HepG2 (cell line): ENCODE results near the gene SLX9. TPM values are rescaled to one million over a fixed set of nuclear protein-coding genes. Genes with fewer than 3 reads are reported as not detected.

Experiments used
- ATAC-seq: fragments of 200-7000 bp; cut with Tn5 transposase; 3 replicates; pipeline ENCODE4 v1.9.1; 2020; ENCODE audit warnings: mild to moderate bottlenecking, moderate library complexity
- BruUV-seq: library from RNA; stranded (reverse); fragments of 400-500 nt; replicated peaks from 2 replicates; lab custom pipeline; 2021; lab: Mats Ljungman, UMichigan
- CTCF ChIA-PET: fragments of 300-600 bp; formaldehyde crosslinking; extraction: SDS; loops from one replicate; lab custom pipeline; 2021; ENCODE audit warnings: low total read pairs, inconsistent platforms, low intra/inter-chr PET ratio; lab: Yijun Ruan, JAX
- POLR2A ChIA-PET: fragments of 350-600 bp; sonication (Branson Sonifier 250); formaldehyde crosslinking; loops from one replicate; lab custom pipeline; 2020; ENCODE audit warnings: antibody characterized with exemption, inconsistent platforms; lab: Yijun Ruan, JAX
- DNase-seq: peaks from one replicate; pipeline ENCODE4 v3.0.0-alpha.2; 2015; ENCODE audit warnings: low spot score
- FAIRE-seq: peaks from 3 replicates; lab custom pipeline; 2011; peaks lifted over from hg19 to GRCh38; lab: Jason Lieb, UNC
- H2AFZ ChIP-seq: one replicate; pipeline ENCODE4 v1.6.1; 2011; ENCODE audit warnings: low read length, inconsistent platforms
- H3K27ac ChIP-seq: fragments of 300-600 bp; 3 replicates; pipeline ENCODE4 v1.8.0; 2011; ENCODE audit warnings: mixed run types, mild to moderate bottlenecking, mixed read lengths, low read length, inconsistent platforms; ENCODE audit not compliant: insufficient read depth; ENCODE audit errors: extremely low read length
- H3K27me3 ChIP-seq, 2 experiments: fragments of 200-600 bp in 1 of 2; 2 replicates in 1 of 2; 3 replicates in 1 of 2; pipeline versions ENCODE4 v1.6.0 to v1.8.0; 2011; ENCODE audit warnings: low read length in 2 of 2, mild to moderate bottlenecking in 2 of 2, moderate library complexity in 2 of 2, inconsistent platforms in 1 of 2; ENCODE audit not compliant: insufficient read depth in 2 of 2, control insufficient read depth in 1 of 2
- H3K36me3 ChIP-seq, 2 experiments: fragments of 200-600 bp in 1 of 2; replicated peaks in 1 of 2; 2 replicates in 1 of 2; 3 replicates in 1 of 2; pipeline versions ENCODE4 v1.5.1 to v1.8.0; 2011; ENCODE audit warnings: low read length in 2 of 2, inconsistent platforms in 1 of 2; ENCODE audit not compliant: insufficient read depth in 2 of 2, control insufficient read depth in 1 of 2
- H3K4me1 ChIP-seq: 2 replicates; pipeline ENCODE4 v1.5.1; 2012; ENCODE audit warnings: low read length, inconsistent platforms; ENCODE audit not compliant: insufficient read depth
- H3K4me2 ChIP-seq: 2 replicates; pipeline ENCODE4 v1.6.0; 2011; ENCODE audit warnings: low read depth, low read length, inconsistent platforms
- H3K4me3 ChIP-seq, 3 experiments: fragments of 200-600 bp in 1 of 3; sonication (generic), shearing (Covaris generic) in 1 of 3; replicated peaks in 1 of 3; 2 replicates each; pipeline ENCODE4 v1.5.1; 2011 to 2016; ENCODE audit warnings: low read length in 3 of 3, inconsistent platforms in 2 of 3, low read depth in 2 of 3, mild to moderate bottlenecking in 2 of 3, control low read depth in 1 of 3, mixed read lengths in 1 of 3; ENCODE audit not compliant: insufficient read depth in 1 of 3
- H3K79me2 ChIP-seq: one replicate; pipeline ENCODE4 v1.6.1; 2011; ENCODE audit warnings: low read length, inconsistent platforms; ENCODE audit not compliant: insufficient read depth
- H3K9ac ChIP-seq: 2 replicates; pipeline ENCODE4 v1.6.0; 2011; ENCODE audit warnings: mild to moderate bottlenecking, low read depth, low read length, inconsistent platforms; ENCODE audit not compliant: insufficient read depth
- H3K9me3 ChIP-seq: 2 replicates; pipeline ENCODE4 v1.5.1; 2012; ENCODE audit warnings: mild to moderate bottlenecking, low read length
- H4K20me1 ChIP-seq: 2 replicates; pipeline ENCODE4 v1.6.0; 2011; ENCODE audit warnings: inconsistent platforms, mild to moderate bottlenecking, low read length, moderate library complexity; ENCODE audit not compliant: insufficient read depth
- ATF7 ChIP-seq, 2 experiments: fragments of 450-650 bp in 1 of 2; sonication (generic) in 1 of 2; formaldehyde crosslinking in 1 of 2; IDR thresholded peaks; 2 replicates each; pipeline versions ENCODE4 v1.4.0 to v1.6.1; 2016 to 2020; ENCODE audit warnings: antibody characterized with exemption in 1 of 2, mild to moderate bottlenecking in 1 of 2, missing genetic modification reagents in 1 of 2
- DMTF1 ChIP-seq: sonication (generic); formaldehyde crosslinking; IDR thresholded peaks from 2 replicates; pipeline ENCODE4 v1.4.0; 2020; ENCODE audit warnings: mild to moderate bottlenecking, missing genetic modification reagents
- GATAD1 ChIP-seq: IDR thresholded peaks from 2 replicates; pipeline ENCODE4 v1.6.1; 2016; ENCODE audit warnings: missing genetic modification reagents, missing compliant biosample characterization
- GTF3A ChIP-seq: sonication (generic); formaldehyde crosslinking; conservative IDR thresholded peaks from 2 replicates; pipeline ENCODE4 v1.4.0; 2020; ENCODE audit warnings: mild to moderate bottlenecking, missing genetic modification reagents
- IKZF4 ChIP-seq: sonication (generic); formaldehyde crosslinking; IDR thresholded peaks from 2 replicates; pipeline ENCODE4 v1.5.1; 2020; ENCODE audit warnings: borderline replicate concordance, mild to moderate bottlenecking, low read depth, missing genetic modification reagents; ENCODE audit errors: not compliant biosample characterization
- KMT2B ChIP-seq: IDR thresholded peaks from 2 replicates; pipeline ENCODE4 v1.6.1; 2016; ENCODE audit warnings: missing genetic modification reagents, missing compliant biosample characterization
- NCOA2 ChIP-seq: sonication (generic); formaldehyde crosslinking; IDR thresholded peaks from 2 replicates; pipeline ENCODE4 v1.8.0; 2022; ENCODE audit warnings: inconsistent platforms
- NFKB2 ChIP-seq: sonication (generic); formaldehyde crosslinking; IDR thresholded peaks from 2 replicates; pipeline ENCODE4 v1.4.0; 2020; ENCODE audit warnings: missing genetic modification reagents, borderline replicate concordance
- PITX1 ChIP-seq: sonication (generic); formaldehyde crosslinking; IDR thresholded peaks from 2 replicates; pipeline ENCODE4 v1.5.1; 2020; ENCODE audit warnings: mild to moderate bottlenecking, missing genetic modification reagents
- THYN1 ChIP-seq: sonication (generic); formaldehyde crosslinking; IDR thresholded peaks from 2 replicates; pipeline ENCODE4 v1.8.1; 2023; ENCODE audit warnings: low read depth, mild to moderate bottlenecking, moderate library complexity, missing genetic modification reagents, borderline replicate concordance
- TSC22D2 ChIP-seq: sonication (generic); formaldehyde crosslinking; IDR thresholded peaks from 2 replicates; pipeline ENCODE4 v1.5.1; 2020; ENCODE audit warnings: missing genetic modification reagents, mild to moderate bottlenecking, borderline replicate concordance
- U2AF1 ChIP-seq: fragments of 200-400 bp; formaldehyde crosslinking; optimal IDR thresholded peaks from 2 replicates; pipeline ENCODE3; 2017; ENCODE audit warnings: mild to moderate bottlenecking, low read depth, low read length
- XBP1 ChIP-seq: sonication (generic); formaldehyde crosslinking; IDR thresholded peaks from 2 replicates; pipeline ENCODE4 v1.5.0; 2020; ENCODE audit warnings: missing genetic modification reagents
- ZNF329 ChIP-seq: sonication (generic); formaldehyde crosslinking; IDR thresholded peaks from 2 replicates; pipeline ENCODE4 v1.9.0; 2021; ENCODE audit warnings: low read depth, mild to moderate bottlenecking, missing genetic modification reagents
- ZNF530 ChIP-seq: sonication (generic); formaldehyde crosslinking; IDR thresholded peaks from 2 replicates; pipeline ENCODE4 v1.5.0; 2020; ENCODE audit warnings: low read depth, mild to moderate bottlenecking, missing genetic modification reagents
- WGBS: methylation state at CpG from one replicate; pipeline ENCODE4 v1.1.6; 2017; ENCODE audit warnings: low lambda C conversion rate; 5-methylcytosine and 5-hydroxymethylcytosine counted together
- in situ Hi-C: cut with HindIII; loops from 2 replicates; pipeline ENCODE4 v1.10.0; 2017; ENCODE audit warnings: low pct_unique_long_range_greater_than_20kb; ENCODE audit not compliant: extremely low pct_ligation_motif_present
- intact Hi-C: fragments of 100-400 bp; cut with micrococcal nuclease; formaldehyde crosslinking; loops from one replicate; pipeline ENCODE4 v1.10.0; 2022; ENCODE audit not compliant: unreplicated experiment
- polyA plus RNA-seq, 8 experiments: library from polyadenylated mRNA; depleted of rRNA in 3 of 8; stranded (reverse) in 7 of 8; unstranded in 1 of 8; fragments of >200 nt; fragmentation: Illumina TruSeq in 4 of 8; extraction: Trizol in 4 of 8; gene quantifications; 2 replicates each; pipeline versions ENCODE4 v1.2.1 to v1.2.3, GENCODE V29; 2011 to 2016; ENCODE audit warnings: low read depth in 4 of 8, missing spikeins in 1 of 8, mixed read lengths in 1 of 8; ENCODE audit not compliant: insufficient read depth in 1 of 8
- total RNA-seq, 5 experiments: library from RNA; depleted of rRNA; stranded (reverse); fragments of >200 nt; fragmentation: Illumina TruSeq; extraction: Trizol; gene quantifications; 2 replicates each; pipeline ENCODE4 v1.2.3, GENCODE V29; 2016; ENCODE audit warnings: low read depth in 1 of 5
- TF ChIP-seq, protein P1 (sequence below): sonication (generic); formaldehyde crosslinking; IDR thresholded peaks from 2 replicates; pipeline ENCODE4 v1.8.1; 2022; ENCODE audit warnings: low read depth, mild to moderate bottlenecking, missing genetic modification reagents
- TF ChIP-seq, protein P2 (sequence below): sonication (generic); formaldehyde crosslinking; IDR thresholded peaks from 2 replicates; pipeline ENCODE4 v1.8.0; 2022; ENCODE audit warnings: missing genetic modification reagents, low read depth, mild to moderate bottlenecking, borderline replicate concordance
- TF ChIP-seq, protein P3 (sequence below): IDR thresholded peaks from 2 replicates; pipeline ENCODE4 v1.6.1; 2016; ENCODE audit warnings: mild to moderate bottlenecking, missing biosample characterization, missing genetic modification reagents

The SLX9 gene
- total and polyA plus RNA-seq, 2 of the 13 experiments (the other 11 are each of a cell fraction or from before 2014, with no cell fraction given): 21.0 to 47.1 TPM

GRCh38 chr21:44944596-44944995, 4.8 kb downstream of the SLX9 start:
- no peaks in the 10 kb centered on the region; a peak in 1 of 5 replicates for H3K27me3 ChIP-seq
- FAIRE-seq: no peak
- ChIA-PET POLR2A (no interaction called here), CTCF (no interaction called here)
- peaks cover 66% of the 10 kb centered on the region for H3K79me2 ChIP-seq
- H3K4me1 ChIP-seq: peaks cover 27% of the 10 kb centered on the region
- in situ Hi-C loops: no loop called here
- no peak for ATAC-seq
- no peaks in the 10 kb centered on the region for H3K9me3 ChIP-seq
- WGBS: 95% methylated on average over 8 of the region's 10 CpGs
- H3K4me3 ChIP-seq: no peak overlapping the region
- intact Hi-C loops: no loop called here
- no peak overlapping the region for H3K4me2 ChIP-seq
- TF ChIP-seq ZNF329 (no peak), THYN1 (no peak), TSC22D2 (CRISPR knock-in tag) (no peak), DMTF1 (CRISPR knock-in tag) (no peak), GATAD1 (CRISPR knock-in tag) (no peak), XBP1 (CRISPR knock-in tag) (no peak), GTF3A (CRISPR knock-in tag) (no peak), ATF7 (IDR thresholded peaks at IDR 0.05) (no peak), ATF7 (CRISPR knock-in tag; IDR thresholded peaks at IDR 0.05) (no peak), PITX1 (no peak), NCOA2 (CRISPR knock-in tag) (no peak), ZNF530 (CRISPR knock-in tag) (no peak), IKZF4 (CRISPR knock-in tag) (no peak), NFKB2 (no peak), U2AF1 (no peak), KMT2B (CRISPR knock-in tag) (no peak)
- TF ChIP-seq, protein P1, sequence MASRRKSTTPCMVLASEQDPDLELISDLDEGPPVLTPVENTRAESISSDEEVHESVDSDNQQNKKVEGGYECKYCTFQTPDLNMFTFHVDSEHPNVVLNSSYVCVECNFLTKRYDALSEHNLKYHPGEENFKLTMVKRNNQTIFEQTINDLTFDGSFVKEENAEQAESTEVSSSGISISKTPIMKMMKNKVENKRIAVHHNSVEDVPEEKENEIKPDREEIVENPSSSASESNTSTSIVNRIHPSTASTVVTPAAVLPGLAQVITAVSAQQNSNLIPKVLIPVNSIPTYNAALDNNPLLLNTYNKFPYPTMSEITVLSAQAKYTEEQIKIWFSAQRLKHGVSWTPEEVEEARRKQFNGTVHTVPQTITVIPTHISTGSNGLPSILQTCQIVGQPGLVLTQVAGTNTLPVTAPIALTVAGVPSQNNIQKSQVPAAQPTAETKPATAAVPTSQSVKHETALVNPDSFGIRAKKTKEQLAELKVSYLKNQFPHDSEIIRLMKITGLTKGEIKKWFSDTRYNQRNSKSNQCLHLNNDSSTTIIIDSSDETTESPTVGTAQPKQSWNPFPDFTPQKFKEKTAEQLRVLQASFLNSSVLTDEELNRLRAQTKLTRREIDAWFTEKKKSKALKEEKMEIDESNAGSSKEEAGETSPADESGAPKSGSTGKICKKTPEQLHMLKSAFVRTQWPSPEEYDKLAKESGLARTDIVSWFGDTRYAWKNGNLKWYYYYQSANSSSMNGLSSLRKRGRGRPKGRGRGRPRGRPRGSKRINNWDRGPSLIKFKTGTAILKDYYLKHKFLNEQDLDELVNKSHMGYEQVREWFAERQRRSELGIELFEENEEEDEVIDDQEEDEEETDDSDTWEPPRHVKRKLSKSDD (CRISPR knock-in tag): no peak
- TF ChIP-seq, protein P2, sequence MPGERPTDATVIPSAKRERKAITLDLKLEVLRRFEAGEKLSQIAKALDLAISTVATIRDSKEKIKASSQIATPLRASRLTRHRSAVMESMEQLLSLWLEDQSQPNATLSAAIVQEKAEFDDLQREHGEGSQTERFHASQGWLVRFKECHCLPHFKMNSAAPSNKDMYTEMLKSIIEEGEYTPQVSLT: no peak
- TF ChIP-seq, protein P3, sequence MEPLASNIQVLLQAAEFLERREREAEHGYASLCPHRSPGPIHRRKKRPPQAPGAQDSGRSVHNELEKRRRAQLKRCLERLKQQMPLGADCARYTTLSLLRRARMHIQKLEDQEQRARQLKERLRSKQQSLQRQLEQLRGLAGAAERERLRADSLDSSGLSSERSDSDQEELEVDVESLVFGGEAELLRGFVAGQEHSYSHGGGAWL (CRISPR knock-in tag): no peak
- DNase-seq: no peak
- peaks cover 10% of the 10 kb centered on the region for H4K20me1 ChIP-seq
- H2AFZ ChIP-seq: no peak overlapping the region
- H3K36me3 ChIP-seq: peaks cover 10 to 48% of the 10 kb centered on the region in 2 experiments
- H3K27ac ChIP-seq: no peak overlapping the region
- no TSS peak for BruUV-seq
- no peak overlapping the region for H3K9ac ChIP-seq
